Endothelial cell of umbilical vein (primary cell): Measurements from ENCODE around the gene CCDC27. TPM values are rescaled to one million over a fixed set of nuclear protein-coding genes. Genes with fewer than 3 reads are reported as not detected.

Experiments
- BruUV-seq: library from RNA; stranded (reverse); fragments of 400-500 nt; replicated peaks from 2 replicates; lab custom pipeline; 2021; lab: Mats Ljungman, UMichigan
- CTCF ChIA-PET: fragments of 300-600, 350-600 bp; sonication (Branson Sonifier 250); formaldehyde crosslinking; loops from one replicate; lab custom pipeline; 2021; ENCODE audit warnings: antibody characterized with exemption, inconsistent platforms; lab: Charles Lee
- POLR2A ChIA-PET: fragments of 300-600, 350-600 bp; sonication (Branson Sonifier 250); formaldehyde crosslinking; loops from one replicate; lab custom pipeline; 2021; ENCODE audit warnings: antibody characterized with exemption, inconsistent platforms; lab: Charles Lee
- DNase-seq: peaks from one replicate; pipeline ENCODE4 v3.0.0-alpha.2; 2011; ENCODE audit warnings: low read depth, low spot score
- FAIRE-seq: peaks from 2 replicates; lab custom pipeline; 2011; peaks lifted over from hg19 to GRCh38; lab: Jason Lieb, UNC
- H2AFZ ChIP-seq: 2 replicates; pipeline ENCODE4 v1.6.0; 2012; ENCODE audit warnings: low read depth, low read length, control low read depth, inconsistent platforms
- H3K27ac ChIP-seq: 2 replicates; pipeline ENCODE4 v1.5.1; 2011; ENCODE audit warnings: low read depth, mild to moderate bottlenecking, control low read depth, low read length, moderate library complexity; ENCODE audit not compliant: insufficient read depth
- H3K27me3 ChIP-seq, 2 experiments: 2 replicates each; pipeline versions ENCODE4 v1.6.0 to v1.6.1; 2011; ENCODE audit warnings: low read length in 2 of 2, mixed read lengths in 1 of 2; ENCODE audit not compliant: control insufficient read depth in 2 of 2, insufficient read depth in 2 of 2
- H3K36me3 ChIP-seq, 2 experiments: 2 replicates in 1 of 2; 3 replicates in 1 of 2; pipeline ENCODE4 v1.5.1; 2011; ENCODE audit warnings: low read length in 2 of 2, mild to moderate bottlenecking in 1 of 2, moderate library complexity in 1 of 2; ENCODE audit not compliant: control insufficient read depth in 2 of 2, insufficient read depth in 2 of 2; ENCODE audit errors: extremely low read depth in 1 of 2
- H3K4me1 ChIP-seq: 3 replicates; pipeline ENCODE4 v1.5.1; 2011; ENCODE audit warnings: mild to moderate bottlenecking, low read length; ENCODE audit not compliant: control insufficient read depth, insufficient read depth; ENCODE audit errors: extremely low read depth
- H3K4me2 ChIP-seq: 2 replicates; pipeline ENCODE4 v1.6.1; 2011; ENCODE audit warnings: low read length, control low read depth, mixed read lengths; ENCODE audit not compliant: insufficient read depth
- H3K4me3 ChIP-seq, 3 experiments: fragments of 200-600 bp in 1 of 3; sonication (generic), shearing (Covaris generic) in 1 of 3; replicated peaks in 1 of 3; 2 replicates each; pipeline ENCODE4 v1.5.1; 2011 to 2016; ENCODE audit warnings: control low read depth in 3 of 3, low read length in 3 of 3, mild to moderate bottlenecking in 2 of 3, inconsistent platforms in 1 of 3, low read depth in 1 of 3, moderate library complexity in 1 of 3; ENCODE audit not compliant: insufficient read depth in 1 of 3
- H3K79me2 ChIP-seq: 2 replicates; pipeline ENCODE4 v1.6.0; 2012; ENCODE audit warnings: low read length, inconsistent platforms; ENCODE audit not compliant: control insufficient read depth, insufficient read depth
- H3K9ac ChIP-seq: replicated peaks from 2 replicates; pipeline ENCODE3; 2011; ENCODE audit warnings: low read length, control low read depth; ENCODE audit not compliant: insufficient read depth; ENCODE audit errors: extremely low read depth
- H3K9me1 ChIP-seq: replicated peaks from 3 replicates; pipeline ENCODE4 v1.6.0; 2011; ENCODE audit warnings: mild to moderate bottlenecking, low read length; ENCODE audit not compliant: control insufficient read depth, insufficient read depth; ENCODE audit errors: extremely low read depth
- H3K9me3 ChIP-seq: replicated peaks from 2 replicates; pipeline ENCODE4 v1.5.1; 2012; ENCODE audit warnings: low read length, inconsistent platforms; ENCODE audit not compliant: control insufficient read depth, insufficient read depth
- H4K20me1 ChIP-seq: replicated peaks from 2 replicates; pipeline ENCODE3; 2011; ENCODE audit warnings: mild to moderate bottlenecking, low read length; ENCODE audit not compliant: control insufficient read depth, insufficient read depth; ENCODE audit errors: extremely low read depth
- EZH2 ChIP-seq: IDR thresholded peaks from 2 replicates; pipeline ENCODE4 v1.6.1; 2012; ENCODE audit warnings: borderline replicate concordance, low read depth, mild to moderate bottlenecking, moderate library complexity, low read length, inconsistent platforms; ENCODE audit not compliant: severe bottlenecking
- FOS ChIP-seq: IDR thresholded peaks from 2 replicates; pipeline ENCODE4 v1.6.1; 2011; ENCODE audit warnings: mild to moderate bottlenecking, low read length, moderate library complexity, borderline replicate concordance; ENCODE audit not compliant: insufficient read depth
- GATA2 ChIP-seq: IDR thresholded peaks from 2 replicates; pipeline ENCODE4 v1.7.0; 2011; ENCODE audit warnings: low read depth, mild to moderate bottlenecking, moderate library complexity, mixed read lengths, low read length; ENCODE audit not compliant: insufficient read length, insufficient read depth
- JUN ChIP-seq: IDR thresholded peaks from 2 replicates; pipeline ENCODE4 v1.6.1; 2011; ENCODE audit warnings: borderline replicate concordance, low read depth; ENCODE audit not compliant: insufficient read length, insufficient read depth
- MYC ChIP-seq: IDR thresholded peaks from one replicate; pipeline ENCODE4 v1.6.1; 2011; ENCODE audit warnings: mild to moderate bottlenecking, low read depth, low read length
- POLR2A ChIP-seq: IDR thresholded peaks from 2 replicates; pipeline ENCODE4 v1.6.1; 2012; ENCODE audit warnings: low read depth, mild to moderate bottlenecking, control low read depth, low read length
- POLR2AphosphoS5 ChIP-seq: IDR thresholded peaks from 2 replicates; pipeline ENCODE4 v1.6.1; 2012; ENCODE audit warnings: low read depth, mild to moderate bottlenecking, control low read depth, low read length, moderate library complexity; ENCODE audit not compliant: insufficient read depth
- dilution Hi-C: fragments of 300-500 bp; cut with MboI; formaldehyde crosslinking; loops from one replicate; pipeline ENCODE4 v1.15.0; 2019; ENCODE audit warnings: low sequenced_read_pairs; ENCODE audit not compliant: extremely low pct_ligation_motif_present
- intact Hi-C: fragments of 100-400 bp; cut with micrococcal nuclease; formaldehyde crosslinking; loops from one replicate; pipeline ENCODE4 v1.10.0; 2022
- polyA plus RNA-seq, 4 experiments: library from polyadenylated mRNA; depleted of rRNA in 3 of 4; stranded (reverse) in 3 of 4; unstranded in 1 of 4; fragments of >200 nt; gene quantifications; 2 replicates each; pipeline versions ENCODE4 v1.2.1 to v1.2.3, GENCODE V29; 2011 to 2012; ENCODE audit warnings: missing spikeins in 1 of 4
- total RNA-seq: library from RNA; stranded (reverse); gene quantifications from 2 replicates; pipeline ENCODE4 v1.2.3, GENCODE V29; 2021
- TF ChIP-seq, protein P1 (sequence below): IDR thresholded peaks from 2 replicates; pipeline ENCODE4 v1.6.1; 2011; ENCODE audit not compliant: insufficient read depth, insufficient read length
- TF ChIP-seq, protein P2 (sequence below), 2 donors: IDR thresholded peaks; 1 replicate in 1 of 2; 2 replicates in 1 of 2; pipeline ENCODE4 v1.5.1; 2011; ENCODE audit warnings: low read length in 2 of 2, mild to moderate bottlenecking in 2 of 2, moderate library complexity in 2 of 2, control low read depth in 1 of 2, inconsistent platforms in 1 of 2, low read depth in 1 of 2; ENCODE audit not compliant: insufficient read depth in 1 of 2; ENCODE audit errors: extremely low read depth in 1 of 2

CCDC27 gene
- total and polyA plus RNA-seq, 2 donors (not counting 3 experiments of a cell fraction or from before 2014, with no cell fraction given), result not detected

DNA sequence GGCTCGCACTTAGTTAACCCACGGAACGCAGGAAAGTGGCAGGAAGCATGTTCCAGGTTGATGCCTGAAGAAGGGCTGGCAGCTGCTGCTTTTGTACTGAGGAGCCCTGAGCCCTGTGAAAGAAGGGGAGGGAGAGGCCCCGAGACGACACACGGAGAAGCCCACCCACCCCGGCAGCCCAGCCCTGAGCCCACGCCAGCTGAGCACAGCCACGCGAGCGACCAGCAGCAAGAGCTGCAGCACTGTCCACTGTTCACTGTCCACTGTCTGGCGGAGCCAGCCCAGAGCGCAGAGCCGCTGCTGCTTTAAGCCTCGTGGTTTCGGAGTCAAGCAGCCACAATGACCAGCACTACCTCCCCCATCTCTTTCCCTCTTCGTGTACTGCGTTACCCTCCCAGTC is 38.7 kb downstream of the CCDC27 start:
- dilution Hi-C loops, result no loop called here
- peaks cover 0 to 12% of the 10 kb centered on the region in 2 experiments for H3K36me3 ChIP-seq
- TF ChIP-seq JUN (no peak), MYC (no peak), GATA2 (no peak), POLR2A (no peak), EZH2 (no peak), POLR2AphosphoS5 (no peak), FOS (no peak)
- TF ChIP-seq, protein P1, sequence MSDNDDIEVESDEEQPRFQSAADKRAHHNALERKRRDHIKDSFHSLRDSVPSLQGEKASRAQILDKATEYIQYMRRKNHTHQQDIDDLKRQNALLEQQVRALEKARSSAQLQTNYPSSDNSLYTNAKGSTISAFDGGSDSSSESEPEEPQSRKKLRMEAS, result no peak
- TF ChIP-seq, protein P2, sequence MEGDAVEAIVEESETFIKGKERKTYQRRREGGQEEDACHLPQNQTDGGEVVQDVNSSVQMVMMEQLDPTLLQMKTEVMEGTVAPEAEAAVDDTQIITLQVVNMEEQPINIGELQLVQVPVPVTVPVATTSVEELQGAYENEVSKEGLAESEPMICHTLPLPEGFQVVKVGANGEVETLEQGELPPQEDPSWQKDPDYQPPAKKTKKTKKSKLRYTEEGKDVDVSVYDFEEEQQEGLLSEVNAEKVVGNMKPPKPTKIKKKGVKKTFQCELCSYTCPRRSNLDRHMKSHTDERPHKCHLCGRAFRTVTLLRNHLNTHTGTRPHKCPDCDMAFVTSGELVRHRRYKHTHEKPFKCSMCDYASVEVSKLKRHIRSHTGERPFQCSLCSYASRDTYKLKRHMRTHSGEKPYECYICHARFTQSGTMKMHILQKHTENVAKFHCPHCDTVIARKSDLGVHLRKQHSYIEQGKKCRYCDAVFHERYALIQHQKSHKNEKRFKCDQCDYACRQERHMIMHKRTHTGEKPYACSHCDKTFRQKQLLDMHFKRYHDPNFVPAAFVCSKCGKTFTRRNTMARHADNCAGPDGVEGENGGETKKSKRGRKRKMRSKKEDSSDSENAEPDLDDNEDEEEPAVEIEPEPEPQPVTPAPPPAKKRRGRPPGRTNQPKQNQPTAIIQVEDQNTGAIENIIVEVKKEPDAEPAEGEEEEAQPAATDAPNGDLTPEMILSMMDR (IDR thresholded peaks at IDR 0.05; ENCODE audit: extremely low read depth in 1 of 2, insufficient read depth in 1 of 2, low read depth in 1 of 2, low read length in 2 of 2), result no peak

More for the DNA sequence above, 38.7 kb downstream of the CCDC27 start:
- Histone ChIP-seq H3K9me3 (no peaks in the 10 kb centered on the region), H3K27ac (no peak overlapping the region), H3K4me2 (no peak overlapping the region), H3K79me2 (peaks cover 51% of the 10 kb centered on the region), H3K4me3 (no peak overlapping the region), H3K27me3 (no peaks in the 10 kb centered on the region), H3K9ac (no peak overlapping the region), H3K9me1 (no peaks in the 10 kb centered on the region), H4K20me1 (no peaks in the 10 kb centered on the region), H3K4me1 (peaks cover 8% of the 10 kb centered on the region), H2AFZ (no peak overlapping the region)
- ChIA-PET CTCF (interaction anchor here (1.5 kb wide), 1 partner anchor 67 kb away, joined by 4 read pairs; no protein-coding TSS in a partner anchor), POLR2A (no interaction called here)
- no TSS peak for BruUV-seq
- DNase-seq (no peak), FAIRE-seq (no peak)
- intact Hi-C loops, result no loop called here
